Smooth muscle cell (in vitro differentiated cells): ENCODE measurements around the gene DEFB124. TPM values are rescaled to one million over a fixed set of nuclear protein-coding genes. Genes with fewer than 3 reads are reported as not detected.
"Not testable (repeated sequence)": the region's sequence is repeated elsewhere in the genome, so short reads cannot be mapped to it uniquely, and the experiment has no call there.

Experiments
- DNase-seq: peaks from one replicate; lab custom pipeline; 2025; ENCODE audit not compliant: unreplicated experiment; lab: John Stamatoyannopoulos, UW
- H2AFZ ChIP-seq: fragments of 200-600 bp; sonication (generic); 2 replicates; pipeline ENCODE4 v1.6.0; 2016; ENCODE audit warnings: antibody characterized with exemption, low read depth, mild to moderate bottlenecking
- H3F3A ChIP-seq: fragments of 200-600 bp; sonication (generic); 2 replicates; pipeline ENCODE4 v1.6.0; 2017; ENCODE audit warnings: antibody characterized with exemption, low read depth
- H3K27ac ChIP-seq: fragments of 200-600 bp; sonication (generic); 2 replicates; pipeline ENCODE4 v1.5.1; 2016; ENCODE audit warnings: low read depth, mild to moderate bottlenecking
- H3K27me3 ChIP-seq: fragments of 200-600 bp; sonication (generic); 2 replicates; pipeline ENCODE4 v1.6.1; 2016; ENCODE audit warnings: low read depth, mild to moderate bottlenecking
- H3K36me3 ChIP-seq: fragments of 200-600 bp; sonication (generic); 2 replicates; pipeline ENCODE4 v1.5.1; 2016; ENCODE audit warnings: low read depth
- H3K4me1 ChIP-seq: fragments of 200-600 bp; sonication (generic); 2 replicates; pipeline ENCODE4 v1.5.1; 2016; ENCODE audit warnings: low read depth
- H3K4me2 ChIP-seq: fragments of 200-600 bp; sonication (generic); 2 replicates; pipeline ENCODE4 v1.6.0; 2016; ENCODE audit warnings: mild to moderate bottlenecking
- H3K4me3 ChIP-seq: fragments of 200-600 bp; sonication (generic); 2 replicates; pipeline ENCODE4 v1.5.1; 2016; ENCODE audit warnings: mild to moderate bottlenecking
- H3K79me2 ChIP-seq: fragments of 200-600 bp; sonication (generic); 2 replicates; pipeline ENCODE4 v1.6.0; 2016; ENCODE audit warnings: low read depth, mild to moderate bottlenecking
- H3K9ac ChIP-seq: fragments of 200-600 bp; sonication (generic); 2 replicates; pipeline ENCODE4 v1.6.0; 2016; ENCODE audit warnings: low read depth
- H3K9me3 ChIP-seq: fragments of 200-600 bp; sonication (generic); replicated peaks from 2 replicates; pipeline ENCODE4 v1.5.1; 2016; ENCODE audit warnings: low read depth
- H4K20me1 ChIP-seq: fragments of 200-600 bp; sonication (generic); 2 replicates; pipeline ENCODE4 v1.6.0; 2016; ENCODE audit warnings: low read depth
- CTCF ChIP-seq: fragments of 200-600 bp; sonication (generic); IDR thresholded peaks from 2 replicates; pipeline ENCODE4 v1.5.1; 2017; ENCODE audit warnings: borderline replicate concordance, mild to moderate bottlenecking, antibody characterized with exemption; ENCODE audit not compliant: insufficient read depth, poor library complexity, severe bottlenecking
- WGBS: methylation state at CpG from one replicate; pipeline ENCODE4 v1.1.7; 2016; ENCODE audit warnings: low lambda C conversion rate; 5-methylcytosine and 5-hydroxymethylcytosine counted together
- polyA plus RNA-seq: library from polyadenylated mRNA; unstranded; fragments of >200 nt; fragmentation: Nextera tagmentation; extraction: Ambion mirVana; gene quantifications from 2 replicates; pipeline ENCODE4 v1.2.1, GENCODE V29; 2016
- total RNA-seq: library from RNA; depleted of rRNA; stranded (reverse); fragments of >200 nt; gene quantifications from 2 replicates; pipeline ENCODE4 v1.2.3, GENCODE V29; 2014

DEFB124 gene
- total and polyA plus RNA-seq, 2 experiments from 2014 or later: not detected

DNA sequence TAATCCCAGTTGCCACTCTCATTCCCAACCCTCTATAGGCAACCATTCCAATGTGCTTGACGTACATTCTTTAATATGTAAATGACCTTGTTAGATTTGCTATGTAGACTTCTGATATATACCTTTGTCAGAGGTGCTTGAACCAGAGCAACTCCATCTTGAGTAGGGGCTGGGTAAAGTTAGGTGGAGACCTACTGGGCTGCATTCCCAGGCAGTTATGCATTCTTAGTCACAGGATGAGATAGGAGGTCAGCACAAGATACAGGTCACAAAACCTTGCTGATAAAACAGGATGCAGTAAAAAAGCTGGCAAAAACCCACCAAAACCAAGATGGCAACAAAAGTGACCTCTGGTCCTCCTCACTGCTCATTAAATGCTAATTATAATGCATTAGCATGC lies 31.0 kb upstream of the DEFB124 start:
- Histone ChIP-seq H3F3A (no peaks in the 10 kb centered on the region), H3K79me2 (no peaks in the 10 kb centered on the region), H3K36me3 (no peaks in the 10 kb centered on the region), H3K9me3 (no peaks in the 10 kb centered on the region), H3K4me1 (no peaks in the 10 kb centered on the region), H4K20me1 (no peaks in the 10 kb centered on the region), H3K27me3 (no peaks in the 10 kb centered on the region), H3K4me2 (no peak overlapping the region), H3K9ac (no peak overlapping the region), H3K27ac (no peak overlapping the region), H2AFZ (no peak overlapping the region), H3K4me3 (no peak overlapping the region)
- TF ChIP-seq CTCF: no peak
- WGBS: 80% methylated on average over 1 of the region's 1 CpG
- no peak for DNase-seq

DNA sequence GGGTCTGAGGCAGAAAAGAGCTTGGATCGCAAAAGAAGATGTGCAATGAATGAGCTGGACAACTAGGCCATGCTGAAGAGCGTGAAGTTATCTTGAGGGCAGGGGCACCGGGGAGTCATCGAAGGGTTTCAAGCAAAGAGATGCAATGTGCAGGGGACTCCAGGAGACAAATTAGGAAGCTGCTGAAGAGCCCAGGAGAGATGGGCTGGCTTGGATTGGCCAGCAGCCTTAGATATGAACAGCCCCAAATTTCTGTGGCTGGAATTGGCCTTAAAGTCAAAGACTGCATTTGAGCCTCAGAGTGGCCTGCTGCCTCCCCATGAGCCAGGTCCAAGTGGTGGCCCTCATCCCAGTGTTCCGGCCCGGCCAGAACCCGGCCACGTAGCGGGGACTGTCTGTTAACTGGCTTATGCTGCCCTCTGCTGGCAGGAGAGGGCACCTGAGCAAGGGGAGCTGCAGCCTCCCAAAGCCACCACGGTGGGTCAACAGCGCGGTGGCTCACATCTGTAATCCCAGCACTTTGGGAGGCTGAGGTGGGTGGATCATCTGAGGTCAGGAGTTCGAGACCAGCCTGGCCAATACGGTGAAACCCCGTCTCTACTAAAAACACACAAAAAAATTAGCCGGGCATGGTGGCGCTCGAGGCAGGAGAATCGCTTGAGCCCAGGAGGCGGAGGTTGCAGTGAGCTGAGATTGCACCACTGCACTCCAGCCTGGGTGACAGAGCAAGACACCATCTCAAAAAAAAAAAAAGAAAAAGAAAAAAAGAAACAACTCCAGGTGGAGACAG lies 28.2 kb upstream of the DEFB124 start:
- not testable (repeated sequence) for H3K4me3 ChIP-seq, H3K4me2 ChIP-seq, H3K27me3 ChIP-seq, H3K79me2 ChIP-seq, H3F3A ChIP-seq, H3K4me1 ChIP-seq, H2AFZ ChIP-seq, H3K9ac ChIP-seq, H3K9me3 ChIP-seq, H4K20me1 ChIP-seq, H3K27ac ChIP-seq, H3K36me3 ChIP-seq
- TF ChIP-seq CTCF: peak; percentile 95
- 44% methylated on average over 20 of the region's 20 CpGs for WGBS
- peak; percentile 16 for DNase-seq

- H4K20me1 ChIP-seq: no peaks in the 10 kb centered on the region
- no peak overlapping the region for H3K9ac ChIP-seq
- H2AFZ ChIP-seq: no peak overlapping the region
- no peaks in the 10 kb centered on the region for H3K9me3 ChIP-seq
- no peaks in the 10 kb centered on the region for H3K27me3 ChIP-seq
- H3K4me1 ChIP-seq: no peaks in the 10 kb centered on the region
- no peaks in the 10 kb centered on the region for H3K36me3 ChIP-seq
- no peaks in the 10 kb centered on the region for H3F3A ChIP-seq
- no peak overlapping the region for H3K4me2 ChIP-seq
- no peak for DNase-seq
- WGBS: 56% methylated on average over 1 of the region's 1 CpG
- H3K27ac ChIP-seq: no peak overlapping the region
- H3K79me2 ChIP-seq: no peaks in the 10 kb centered on the region
- TF ChIP-seq CTCF: no peak
- H3K4me3 ChIP-seq: no peak overlapping the region
These were observed 25.6 kb upstream of the DEFB124 start for GRCh38 chr20:31500527-31500926.
